Glutamatergic neuron (in vitro differentiated cells): Measurements from ENCODE around the gene MYO1D. TPM values are rescaled to one million over a fixed set of nuclear protein-coding genes. Genes with fewer than 3 reads are reported as not detected.
"Not testable (repeated sequence)": the region's sequence is repeated elsewhere in the genome, so short reads cannot be mapped to it uniquely, and the experiment has no call there.

Experiments used
- DNase-seq: peaks from one replicate; pipeline ENCODE4 v3.0.0; 2022
- H3K27ac Mint-ChIP-seq: one replicate; pipeline ENCODE4 v1.8.0; 2020; ENCODE audit warnings: mild to moderate bottlenecking, mixed read lengths, inconsistent platforms; ENCODE audit not compliant: unreplicated experiment
- H3K27me3 Mint-ChIP-seq: one replicate; pipeline ENCODE4 v1.8.0; 2020; ENCODE audit warnings: mild to moderate bottlenecking, moderate library complexity, mixed read lengths, inconsistent platforms; ENCODE audit not compliant: unreplicated experiment
- H3K36me3 Mint-ChIP-seq: one replicate; pipeline ENCODE4 v1.8.0; 2020; ENCODE audit warnings: mild to moderate bottlenecking, mixed read lengths, inconsistent platforms; ENCODE audit not compliant: unreplicated experiment
- H3K4me1 Mint-ChIP-seq: one replicate; pipeline ENCODE4 v1.8.0; 2020; ENCODE audit warnings: mild to moderate bottlenecking, low read depth, mixed read lengths, inconsistent platforms; ENCODE audit not compliant: unreplicated experiment
- H3K4me3 Mint-ChIP-seq: one replicate; pipeline ENCODE4 v1.8.0; 2020; ENCODE audit warnings: mild to moderate bottlenecking, mixed read lengths, inconsistent platforms; ENCODE audit not compliant: unreplicated experiment
- H3K9me3 Mint-ChIP-seq: one replicate; pipeline ENCODE4 v1.8.0; 2020; ENCODE audit warnings: mild to moderate bottlenecking, moderate library complexity, mixed read lengths, inconsistent platforms; ENCODE audit not compliant: unreplicated experiment
- total RNA-seq: library from RNA; stranded (reverse); fragmentation: NEBNext Ultra II Directional; extraction: Animal tissue kit (Norgen Biotek cat#: 25700); gene quantifications from one replicate; pipeline ENCODE4 v1.2.1, GENCODE V29; 2021; ENCODE audit not compliant: unreplicated experiment
- TF ChIP-seq, protein P1 (sequence below): fragments of 200-600 bp; sonication (generic); IDR thresholded peaks from one replicate; pipeline ENCODE4 v1.5.0; 2021; ENCODE audit not compliant: partially characterized antibody, unreplicated experiment

The MYO1D gene
- total RNA-seq, 1 donor from 2014 or later = 5.3 TPM

DNA sequence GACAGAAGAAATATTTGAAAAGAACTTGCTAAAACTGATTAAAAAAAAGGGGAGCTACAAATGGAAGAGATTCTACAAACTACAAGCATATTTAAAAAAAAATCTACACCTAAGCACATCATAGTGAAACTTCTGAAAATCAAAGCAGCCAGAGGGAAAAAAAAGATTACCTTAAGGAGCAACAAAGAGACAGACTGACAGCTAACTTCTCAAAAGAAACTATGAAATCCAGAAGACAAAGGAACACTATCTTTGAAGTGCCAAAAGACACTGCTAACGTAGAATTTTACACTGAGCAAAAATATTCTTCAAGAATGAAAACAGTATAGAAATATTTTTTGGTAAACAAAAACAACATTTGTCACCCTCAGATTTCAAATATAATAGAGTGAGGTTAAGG is 151.2 kb downstream of the MYO1D start:
- H3K4me3 Mint-ChIP-seq = no peak overlapping the region
- peaks cover 8% of the 10 kb centered on the region for H3K36me3 Mint-ChIP-seq
- H3K27me3 Mint-ChIP-seq = no peaks in the 10 kb centered on the region

GRCh38 chr17:32723310-32723955 is 153.5 kb downstream of the MYO1D start:
- Mint-ChIP-seq H3K27ac (no peak overlapping the region), H3K9me3 (peaks cover 2% of the 10 kb centered on the region), H3K27me3 (no peaks in the 10 kb centered on the region), H3K4me1 (no peaks in the 10 kb centered on the region), H3K4me3 (no peak overlapping the region), H3K36me3 (peaks cover 8% of the 10 kb centered on the region)
- no peak for DNase-seq
- TF ChIP-seq, protein P1, sequence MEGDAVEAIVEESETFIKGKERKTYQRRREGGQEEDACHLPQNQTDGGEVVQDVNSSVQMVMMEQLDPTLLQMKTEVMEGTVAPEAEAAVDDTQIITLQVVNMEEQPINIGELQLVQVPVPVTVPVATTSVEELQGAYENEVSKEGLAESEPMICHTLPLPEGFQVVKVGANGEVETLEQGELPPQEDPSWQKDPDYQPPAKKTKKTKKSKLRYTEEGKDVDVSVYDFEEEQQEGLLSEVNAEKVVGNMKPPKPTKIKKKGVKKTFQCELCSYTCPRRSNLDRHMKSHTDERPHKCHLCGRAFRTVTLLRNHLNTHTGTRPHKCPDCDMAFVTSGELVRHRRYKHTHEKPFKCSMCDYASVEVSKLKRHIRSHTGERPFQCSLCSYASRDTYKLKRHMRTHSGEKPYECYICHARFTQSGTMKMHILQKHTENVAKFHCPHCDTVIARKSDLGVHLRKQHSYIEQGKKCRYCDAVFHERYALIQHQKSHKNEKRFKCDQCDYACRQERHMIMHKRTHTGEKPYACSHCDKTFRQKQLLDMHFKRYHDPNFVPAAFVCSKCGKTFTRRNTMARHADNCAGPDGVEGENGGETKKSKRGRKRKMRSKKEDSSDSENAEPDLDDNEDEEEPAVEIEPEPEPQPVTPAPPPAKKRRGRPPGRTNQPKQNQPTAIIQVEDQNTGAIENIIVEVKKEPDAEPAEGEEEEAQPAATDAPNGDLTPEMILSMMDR = no peak

More for the DNA sequence above, 151.2 kb downstream of the MYO1D start:
- Mint-ChIP-seq H3K9me3 (no peaks in the 10 kb centered on the region), H3K27ac (no peak overlapping the region), H3K4me1 (no peaks in the 10 kb centered on the region)
- no peak for DNase-seq
- TF ChIP-seq, protein P1 = no peak

GRCh38 chr17:32722733-32723132 is 154.2 kb downstream of the MYO1D start:
- TF ChIP-seq, protein P1 = no peak
- Mint-ChIP-seq H3K27ac (no peak overlapping the region), H3K36me3 (peaks cover 8% of the 10 kb centered on the region), H3K9me3 (peaks cover 2% of the 10 kb centered on the region), H3K4me3 (no peak overlapping the region), H3K27me3 (no peaks in the 10 kb centered on the region), H3K4me1 (no peaks in the 10 kb centered on the region)
- DNase-seq = no peak

DNA sequence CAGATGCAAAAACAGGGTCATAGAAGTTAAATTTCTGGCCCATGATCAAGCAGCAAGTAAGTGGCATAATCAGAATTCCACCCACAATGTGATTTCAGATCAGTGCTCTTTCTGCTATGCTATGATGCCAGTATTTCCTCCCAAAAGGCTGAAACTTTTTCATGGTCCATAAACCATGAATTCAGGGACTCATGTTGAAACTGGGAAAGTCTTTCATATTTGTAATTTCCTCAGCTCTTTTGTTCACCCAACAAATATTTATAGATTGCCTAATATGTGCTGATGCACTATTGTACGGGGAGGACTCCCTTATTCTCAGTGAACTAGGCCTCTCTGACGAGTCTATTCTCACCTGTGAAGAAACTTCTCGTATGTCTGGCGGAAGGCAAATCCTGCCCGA is 156.3 kb downstream of the MYO1D start:
- TF ChIP-seq, protein P1 = no peak
- Mint-ChIP-seq H3K9me3 (peaks cover 2% of the 10 kb centered on the region), H3K27me3 (no peaks in the 10 kb centered on the region), H3K27ac (no peak overlapping the region), H3K36me3 (peaks cover 5% of the 10 kb centered on the region), H3K4me3 (no peak overlapping the region), H3K4me1 (no peaks in the 10 kb centered on the region)
- no peak for DNase-seq

DNA sequence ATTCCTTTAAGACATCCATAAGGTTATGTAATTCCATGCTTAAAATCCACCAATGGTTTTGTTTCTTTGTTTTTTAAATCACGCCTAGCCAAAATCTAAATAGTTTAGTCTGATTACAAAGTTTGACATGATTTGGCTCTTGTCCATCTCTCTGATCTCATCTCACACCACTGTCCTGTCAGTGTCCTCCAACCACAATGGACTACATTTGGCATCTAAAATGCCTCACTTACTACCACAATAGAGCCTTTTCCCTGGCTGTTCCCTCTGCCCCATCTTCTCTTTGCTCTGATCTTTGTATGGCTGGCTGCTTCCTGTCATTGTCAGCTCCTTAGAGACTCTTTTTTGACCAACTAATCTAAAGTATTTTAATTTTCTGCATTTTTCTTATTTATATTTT is 157.2 kb downstream of the MYO1D start:
- TF ChIP-seq, protein P1 = no peak
- H3K4me1 Mint-ChIP-seq = no peaks in the 10 kb centered on the region
- H3K27me3 Mint-ChIP-seq = no peaks in the 10 kb centered on the region
- no peak overlapping the region for H3K4me3 Mint-ChIP-seq
- no peak for DNase-seq
- no peak overlapping the region for H3K27ac Mint-ChIP-seq
- no peaks in the 10 kb centered on the region for H3K36me3 Mint-ChIP-seq
- peaks cover 2% of the 10 kb centered on the region for H3K9me3 Mint-ChIP-seq

DNA sequence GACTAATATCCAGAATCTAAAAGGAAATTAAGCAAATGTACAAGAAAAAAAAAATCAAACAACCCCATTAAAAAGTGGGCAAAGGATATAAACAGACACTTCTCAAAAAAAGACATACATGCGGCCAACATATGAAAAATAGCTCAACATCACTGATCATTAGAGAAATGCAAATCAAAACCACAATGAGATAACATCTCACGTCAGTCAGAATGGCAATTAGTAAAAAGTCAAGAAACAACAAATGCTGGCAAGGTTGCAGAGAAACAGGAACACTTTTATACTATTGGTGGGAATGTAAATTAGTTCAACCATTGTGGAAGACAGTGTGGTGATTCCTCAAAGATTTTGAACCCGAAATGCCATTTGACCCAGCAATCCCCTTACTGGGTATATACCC is 162.0 kb downstream of the MYO1D start:
- not testable (repeated sequence) for H3K9me3 Mint-ChIP-seq, DNase-seq, H3K27ac Mint-ChIP-seq, H3K4me1 Mint-ChIP-seq, H3K4me3 Mint-ChIP-seq, H3K27me3 Mint-ChIP-seq
- H3K36me3 Mint-ChIP-seq = peaks cover 11% of the 10 kb centered on the region

GRCh38 chr17:32714206-32714605 is 162.7 kb downstream of the MYO1D start:
- H3K4me1 Mint-ChIP-seq, H3K27ac Mint-ChIP-seq, DNase-seq, H3K27me3 Mint-ChIP-seq, H3K4me3 Mint-ChIP-seq, H3K9me3 Mint-ChIP-seq: not testable (repeated sequence)
- peaks cover 11% of the 10 kb centered on the region for H3K36me3 Mint-ChIP-seq
